A549 (cell line): ENCODE data around the gene SRP9.

Source experiments
- CBX2 ChIP-seq: fragments of 200-600 bp; sonication (generic); IDR thresholded peaks from 2 replicates; pipeline ENCODE4 v1.6.1; 2016; ENCODE audit warnings: low read depth, mild to moderate bottlenecking, borderline replicate concordance
- EP300 ChIP-seq, 2 experiments: fragments of >200 bp; sonication (Bioruptor Twin); formaldehyde crosslinking; IDR thresholded peaks; 2 replicates in 1 of 2; 3 replicates in 1 of 2; pipeline ENCODE4 v1.6.1; 2016 to 2017
- JUN ChIP-seq, 2 experiments: fragments of >200 bp; sonication (Bioruptor Twin); formaldehyde crosslinking; IDR thresholded peaks; 2 replicates in 1 of 2; 3 replicates in 1 of 2; pipeline ENCODE4 v1.6.1; 2016 to 2017
- JUNB ChIP-seq: fragments of >200 bp; sonication (Bioruptor Twin); formaldehyde crosslinking; IDR thresholded peaks from 2 replicates; pipeline ENCODE4 v1.6.1; 2016
- RAD21 ChIP-seq, 2 experiments: fragments of >200 bp in 1 of 2; sonication (Bioruptor Twin) in 1 of 2; formaldehyde crosslinking in 1 of 2; IDR thresholded peaks in 1 of 2; conservative IDR thresholded peaks in 1 of 2; 2 replicates in 1 of 2; 3 replicates in 1 of 2; pipeline ENCODE4 v1.6.1; 2012 to 2018; ENCODE audit warnings: inconsistent platforms in 1 of 2
- RFX5 ChIP-seq: fragments of 450-650 bp; IDR thresholded peaks from 2 replicates; pipeline ENCODE4 v1.7.1; 2014; ENCODE audit warnings: antibody characterized with exemption, mild to moderate bottlenecking, moderate library complexity
- ZFP36 ChIP-seq: fragments of 450-650 bp; IDR thresholded peaks from 2 replicates; pipeline ENCODE4 v1.6.1; 2014; ENCODE audit warnings: borderline replicate concordance; ENCODE audit not compliant: partially characterized antibody
- ZSCAN20 ChIP-seq: fragments of 250-450 bp; sonication (Bioruptor Pico); IDR thresholded peaks from 2 replicates; pipeline ENCODE4 v1.8.0; 2022; ENCODE audit warnings: mild to moderate bottlenecking, moderate library complexity
- TF ChIP-seq, protein P1 (sequence below): fragments of >200 bp; sonication (Bioruptor Twin); formaldehyde crosslinking; IDR thresholded peaks from 3 replicates; pipeline ENCODE4 v1.5.1; 2016

DNA sequence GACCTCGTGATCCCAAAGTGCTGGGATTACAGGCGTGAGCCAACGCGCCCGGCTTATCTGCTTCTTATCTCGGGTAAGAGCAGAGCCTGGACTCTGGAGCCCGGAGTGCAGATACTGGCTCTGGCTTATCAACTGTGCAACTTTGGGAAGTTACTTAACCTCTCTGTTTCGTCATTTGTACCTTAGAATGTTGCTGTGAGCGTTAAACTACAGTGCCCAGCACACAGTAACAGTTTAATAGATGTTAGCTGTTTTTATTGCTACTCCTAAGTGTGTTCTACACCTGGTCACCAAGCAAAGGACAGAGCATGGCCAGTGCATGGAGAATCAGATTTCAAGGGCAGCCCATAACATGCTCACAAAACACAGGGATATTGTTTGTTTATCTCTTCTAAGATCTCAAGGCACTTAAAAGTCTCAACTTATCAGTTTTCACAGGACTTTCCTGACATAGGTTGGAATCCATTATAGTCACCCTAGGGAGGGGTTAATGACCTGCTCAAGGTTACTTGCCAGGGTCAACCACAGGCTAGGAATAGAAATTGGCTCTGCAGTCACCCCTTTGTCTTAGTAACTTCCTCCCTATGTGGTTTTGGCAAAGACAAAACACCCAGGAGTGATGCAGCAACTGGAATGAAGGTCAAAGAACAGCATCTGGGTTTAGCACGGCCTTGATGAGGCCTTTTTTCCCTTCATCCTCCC is 22.5 kb upstream of the SRP9 start:
- TF ChIP-seq, protein P1, sequence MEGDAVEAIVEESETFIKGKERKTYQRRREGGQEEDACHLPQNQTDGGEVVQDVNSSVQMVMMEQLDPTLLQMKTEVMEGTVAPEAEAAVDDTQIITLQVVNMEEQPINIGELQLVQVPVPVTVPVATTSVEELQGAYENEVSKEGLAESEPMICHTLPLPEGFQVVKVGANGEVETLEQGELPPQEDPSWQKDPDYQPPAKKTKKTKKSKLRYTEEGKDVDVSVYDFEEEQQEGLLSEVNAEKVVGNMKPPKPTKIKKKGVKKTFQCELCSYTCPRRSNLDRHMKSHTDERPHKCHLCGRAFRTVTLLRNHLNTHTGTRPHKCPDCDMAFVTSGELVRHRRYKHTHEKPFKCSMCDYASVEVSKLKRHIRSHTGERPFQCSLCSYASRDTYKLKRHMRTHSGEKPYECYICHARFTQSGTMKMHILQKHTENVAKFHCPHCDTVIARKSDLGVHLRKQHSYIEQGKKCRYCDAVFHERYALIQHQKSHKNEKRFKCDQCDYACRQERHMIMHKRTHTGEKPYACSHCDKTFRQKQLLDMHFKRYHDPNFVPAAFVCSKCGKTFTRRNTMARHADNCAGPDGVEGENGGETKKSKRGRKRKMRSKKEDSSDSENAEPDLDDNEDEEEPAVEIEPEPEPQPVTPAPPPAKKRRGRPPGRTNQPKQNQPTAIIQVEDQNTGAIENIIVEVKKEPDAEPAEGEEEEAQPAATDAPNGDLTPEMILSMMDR: no peak
- TF ChIP-seq ZFP36: no peak
- no peak for TF ChIP-seq EP300 (IDR thresholded peaks at IDR 0.05)
- no peak for TF ChIP-seq JUNB
- no peak for TF ChIP-seq CBX2
- no peak for TF ChIP-seq JUN (IDR thresholded peaks at IDR 0.05)
- TF ChIP-seq RFX5: no peak
- TF ChIP-seq RAD21 (conservative IDR thresholded peaks at IDR 0.05 in 1 of 2, IDR thresholded peaks at IDR 0.05 in 1 of 2): no peak
- TF ChIP-seq ZSCAN20 (CRISPR knock-in tag): no peak
